DND-41 (cell line): ENCODE measurements around the gene SDCCAG8.

ENCODE experiments used
- ATAC-seq: fragments of 200-7000 bp; cut with Tn5 transposase; 3 replicates; pipeline ENCODE4 v1.9.1; 2021; ENCODE audit warnings: low read depth; ENCODE audit not compliant: insufficient read depth
- DNase-seq: peaks from one replicate; pipeline ENCODE4 v3.0.0-alpha.2; 2020
- H2AFZ ChIP-seq: 2 replicates; pipeline ENCODE4 v1.6.0; 2012; ENCODE audit warnings: low read depth, low read length
- H3K27ac ChIP-seq: 2 replicates; pipeline ENCODE4 v1.5.1; 2012; ENCODE audit warnings: low read length, inconsistent platforms
- H3K27me3 ChIP-seq: fragments of 200-600 bp; sonication (generic); 2 replicates; pipeline ENCODE4 v1.6.0; 2012; ENCODE audit warnings: low read length, mild to moderate bottlenecking, inconsistent platforms; ENCODE audit not compliant: insufficient read depth, poor library complexity
- H3K36me3 ChIP-seq: 2 replicates; pipeline ENCODE4 v1.5.1; 2012; ENCODE audit warnings: low read length, inconsistent platforms; ENCODE audit not compliant: insufficient read depth
- H3K4me1 ChIP-seq: 2 replicates; pipeline ENCODE4 v1.5.1; 2012; ENCODE audit warnings: mild to moderate bottlenecking, low read length; ENCODE audit not compliant: insufficient read depth
- H3K4me2 ChIP-seq: 2 replicates; pipeline ENCODE4 v1.6.0; 2012; ENCODE audit warnings: mild to moderate bottlenecking, moderate library complexity, low read length, inconsistent platforms; ENCODE audit not compliant: insufficient read depth
- H3K4me3 ChIP-seq, 2 experiments: fragments of 200-600 bp in 1 of 2; shearing (Covaris generic) in 1 of 2; 2 replicates each; pipeline ENCODE4 v1.5.1; 2012 to 2016; ENCODE audit warnings: inconsistent platforms in 2 of 2, low read length in 2 of 2, mild to moderate bottlenecking in 2 of 2, low read depth in 1 of 2, moderate library complexity in 1 of 2
- H3K79me2 ChIP-seq: 2 replicates; pipeline ENCODE4 v1.6.0; 2012; ENCODE audit warnings: low read length, inconsistent platforms; ENCODE audit not compliant: insufficient read depth
- H3K9ac ChIP-seq: 2 replicates; pipeline ENCODE4 v1.6.0; 2012; ENCODE audit warnings: low read depth, mild to moderate bottlenecking, inconsistent platforms, low read length, moderate library complexity
- H3K9me3 ChIP-seq: 2 replicates; pipeline ENCODE4 v1.5.1; 2012; ENCODE audit warnings: low read length, moderate library complexity, mild to moderate bottlenecking, inconsistent platforms; ENCODE audit not compliant: insufficient read depth, severe bottlenecking
- H4K20me1 ChIP-seq: 2 replicates; pipeline ENCODE4 v1.6.0; 2012; ENCODE audit warnings: low read length; ENCODE audit not compliant: insufficient read depth
- EZH2 ChIP-seq: IDR thresholded peaks from 3 replicates; pipeline ENCODE4 v1.6.1; 2012; ENCODE audit warnings: borderline replicate concordance, low read depth, mild to moderate bottlenecking, moderate library complexity, low read length, inconsistent platforms; ENCODE audit not compliant: severe bottlenecking
- TF ChIP-seq, protein P1 (sequence below): IDR thresholded peaks from 2 replicates; pipeline ENCODE4 v1.5.1; 2012; ENCODE audit warnings: borderline replicate concordance, low read length, moderate library complexity, mild to moderate bottlenecking; ENCODE audit not compliant: poor library complexity, severe bottlenecking; ENCODE audit errors: extremely low read depth

Gene SDCCAG8

DNA sequence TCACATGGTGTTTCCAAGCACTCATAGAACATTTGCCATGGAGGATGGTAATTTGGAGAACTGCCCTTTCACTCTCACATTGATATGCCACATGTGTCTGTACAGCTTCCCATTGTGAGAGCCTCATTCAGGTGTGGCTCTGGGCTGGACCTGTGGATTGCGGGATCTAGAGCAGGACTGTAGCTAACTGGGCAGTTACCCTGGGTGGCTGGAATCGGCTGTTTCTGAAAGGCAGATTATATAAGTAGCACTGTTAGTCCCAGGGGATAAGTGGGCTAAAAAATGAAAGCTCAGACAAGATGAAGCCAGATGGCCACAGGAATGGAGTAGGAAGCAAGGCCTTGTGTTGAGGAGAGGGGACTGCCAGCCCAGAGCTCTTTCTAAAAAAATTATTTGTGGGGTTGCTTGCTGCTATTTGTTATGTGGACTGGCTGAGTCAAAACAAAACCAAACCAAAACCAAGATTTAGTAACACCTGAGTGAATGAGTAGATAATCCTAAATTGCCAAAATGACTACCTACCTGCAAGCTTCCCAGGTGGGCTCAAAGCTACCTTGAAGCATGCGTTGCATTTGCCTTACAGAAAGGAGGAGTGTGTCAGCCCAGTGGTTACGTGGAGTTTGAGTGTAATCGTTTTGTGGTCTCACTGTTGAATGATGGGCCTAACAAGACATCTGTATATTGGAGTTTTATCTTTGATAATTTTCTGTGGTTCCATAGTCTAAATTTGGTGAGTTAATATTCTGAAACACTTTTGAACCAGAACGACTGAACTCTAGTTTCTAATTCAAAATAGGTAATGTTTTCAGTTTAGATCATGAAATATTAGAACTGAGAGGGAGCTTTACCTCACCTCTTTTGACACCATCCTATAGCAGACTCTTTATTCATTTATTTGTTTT is 58.0 kb downstream of the SDCCAG8 start:
- TF ChIP-seq EZH2: no peak
- TF ChIP-seq, protein P1, sequence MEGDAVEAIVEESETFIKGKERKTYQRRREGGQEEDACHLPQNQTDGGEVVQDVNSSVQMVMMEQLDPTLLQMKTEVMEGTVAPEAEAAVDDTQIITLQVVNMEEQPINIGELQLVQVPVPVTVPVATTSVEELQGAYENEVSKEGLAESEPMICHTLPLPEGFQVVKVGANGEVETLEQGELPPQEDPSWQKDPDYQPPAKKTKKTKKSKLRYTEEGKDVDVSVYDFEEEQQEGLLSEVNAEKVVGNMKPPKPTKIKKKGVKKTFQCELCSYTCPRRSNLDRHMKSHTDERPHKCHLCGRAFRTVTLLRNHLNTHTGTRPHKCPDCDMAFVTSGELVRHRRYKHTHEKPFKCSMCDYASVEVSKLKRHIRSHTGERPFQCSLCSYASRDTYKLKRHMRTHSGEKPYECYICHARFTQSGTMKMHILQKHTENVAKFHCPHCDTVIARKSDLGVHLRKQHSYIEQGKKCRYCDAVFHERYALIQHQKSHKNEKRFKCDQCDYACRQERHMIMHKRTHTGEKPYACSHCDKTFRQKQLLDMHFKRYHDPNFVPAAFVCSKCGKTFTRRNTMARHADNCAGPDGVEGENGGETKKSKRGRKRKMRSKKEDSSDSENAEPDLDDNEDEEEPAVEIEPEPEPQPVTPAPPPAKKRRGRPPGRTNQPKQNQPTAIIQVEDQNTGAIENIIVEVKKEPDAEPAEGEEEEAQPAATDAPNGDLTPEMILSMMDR: no peak
- H3K79me2 ChIP-seq: no peaks in the 10 kb centered on the region
- no peak overlapping the region for H3K4me2 ChIP-seq
- H3K9ac ChIP-seq: no peak overlapping the region
- DNase-seq (no peak), ATAC-seq (no peak)
- no peaks in the 10 kb centered on the region for H3K4me1 ChIP-seq
- no peak overlapping the region for H2AFZ ChIP-seq
- H4K20me1 ChIP-seq: no peaks in the 10 kb centered on the region
- H3K9me3 ChIP-seq: no peaks in the 10 kb centered on the region
- H3K27me3 ChIP-seq: no peaks in the 10 kb centered on the region
- no peak overlapping the region for H3K27ac ChIP-seq
- peaks cover 17% of the 10 kb centered on the region for H3K36me3 ChIP-seq
- no peak overlapping the region for H3K4me3 ChIP-seq

DNA sequence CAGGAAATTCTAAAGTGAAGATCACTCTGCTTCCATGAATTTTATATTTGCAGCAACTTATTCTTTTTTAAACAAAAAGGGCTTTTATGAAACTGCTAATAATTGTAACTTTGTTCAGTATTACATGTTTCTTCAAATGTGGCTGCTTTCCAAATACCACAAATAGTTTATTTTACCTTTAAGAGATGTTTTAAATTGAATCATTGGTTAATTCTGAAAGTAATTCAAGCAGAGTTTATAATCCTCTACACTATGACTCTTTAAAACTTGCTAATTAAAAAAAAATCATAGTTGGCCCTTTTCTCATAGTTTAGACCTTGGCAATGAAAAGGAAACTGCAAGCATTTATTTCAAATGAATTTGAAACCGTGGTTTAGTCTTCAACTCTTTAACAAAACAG is 59.6 kb downstream of the SDCCAG8 start:
- ATAC-seq (no peak), DNase-seq (no peak)
- Histone ChIP-seq H3K27me3 (no peaks in the 10 kb centered on the region), H3K79me2 (no peaks in the 10 kb centered on the region), H3K4me2 (no peak overlapping the region), H4K20me1 (no peaks in the 10 kb centered on the region), H2AFZ (no peak overlapping the region), H3K36me3 (peaks cover 10% of the 10 kb centered on the region), H3K27ac (no peak overlapping the region), H3K9ac (no peak overlapping the region), H3K4me3 (no peak overlapping the region), H3K9me3 (no peaks in the 10 kb centered on the region), H3K4me1 (no peaks in the 10 kb centered on the region)
- no peak for TF ChIP-seq EZH2

DNA sequence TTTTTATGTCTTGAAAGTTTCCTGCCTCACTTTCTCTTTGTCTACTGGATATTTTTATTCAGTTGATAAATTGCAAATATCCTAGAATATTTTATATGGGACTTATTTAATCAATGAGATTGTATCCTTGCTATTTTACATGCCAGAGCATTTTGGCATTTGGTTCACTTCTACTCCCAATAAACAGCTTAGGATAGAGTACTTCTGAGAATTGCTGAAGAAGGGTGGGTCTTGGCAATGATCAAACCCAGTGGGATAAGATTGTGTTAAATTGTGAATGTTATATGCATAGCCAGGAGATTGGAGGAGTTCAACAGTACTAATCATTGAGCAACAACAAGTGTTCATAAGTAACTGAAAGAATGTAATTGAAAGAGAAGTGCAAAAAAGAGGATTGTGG is 60.1 kb downstream of the SDCCAG8 start:
- H3K4me2 ChIP-seq: no peak overlapping the region

More for the DNA sequence above, 60.1 kb downstream of the SDCCAG8 start:
- H3K4me1 ChIP-seq: no peaks in the 10 kb centered on the region
- H2AFZ ChIP-seq: no peak overlapping the region
- peaks cover 10% of the 10 kb centered on the region for H3K36me3 ChIP-seq
- H3K79me2 ChIP-seq: no peaks in the 10 kb centered on the region
- no peak for TF ChIP-seq EZH2
- TF ChIP-seq, protein P1: no peak
- DNase-seq (no peak), ATAC-seq (no peak)
- no peaks in the 10 kb centered on the region for H3K9me3 ChIP-seq
- no peak overlapping the region for H3K9ac ChIP-seq
- no peak overlapping the region for H3K27ac ChIP-seq
- H3K27me3 ChIP-seq: no peaks in the 10 kb centered on the region
- H4K20me1 ChIP-seq: no peaks in the 10 kb centered on the region
- no peak overlapping the region for H3K4me3 ChIP-seq
